Epithelial cell of prostate (primary cell): Measurements from ENCODE around the gene GSTM2.
"Not testable (repeated sequence)": the region's sequence is repeated elsewhere in the genome, so short reads cannot be mapped to it uniquely, and the experiment has no call there.

Experiments used
- DNase-seq: peaks from one replicate; pipeline ENCODE4 v3.0.0-alpha.2; 2011; ENCODE audit warnings: low read depth, low spot score
- H3K27ac ChIP-seq: fragments of 450-650 bp; 2 replicates; pipeline ENCODE4 v1.5.1; 2017; ENCODE audit warnings: mild to moderate bottlenecking

Gene GSTM2

GRCh38 chr1:109711593-109712320 is 43.9 kb downstream of the GSTM2 start, which contains the start of gene GSTM5:
GSTM5 (plus strand) TSS chr1:109712251; CDS start chr1:109712313, 62 bp downstream.
- not testable (repeated sequence) for H3K27ac ChIP-seq, DNase-seq

- H3K27ac ChIP-seq = no peak overlapping the region
- DNase-seq = no peak
Measured at GRCh38 chr1:109712321-109712864, 44.5 kb downstream of the GSTM2 start.

GRCh38 chr1:109713636-109714035 is 45.8 kb downstream of the GSTM2 start:
- no peak for DNase-seq
- H3K27ac ChIP-seq = no peak overlapping the region

- no peak for DNase-seq
- H3K27ac ChIP-seq = no peak overlapping the region
Measured at GRCh38 chr1:109714661-109715372, 47.0 kb downstream of the GSTM2 start.

GRCh38 chr1:109716121-109716520 is 48.3 kb downstream of the GSTM2 start:
- DNase-seq = no peak

GRCh38 chr1:109716570-109717090 is 48.8 kb downstream of the GSTM2 start:
- H3K27ac ChIP-seq = no peak overlapping the region
- no peak for DNase-seq

More at GRCh38 chr1:109716121-109716520, 48.3 kb downstream of the GSTM2 start:
- no peak overlapping the region for H3K27ac ChIP-seq

- peak; percentile 33 for DNase-seq
- no peak overlapping the region for H3K27ac ChIP-seq
Measured at GRCh38 chr1:109717729-109718128, 49.9 kb downstream of the GSTM2 start.

GRCh38 chr1:109718495-109718894 is 50.6 kb downstream of the GSTM2 start:
- no peak for DNase-seq
- no peak overlapping the region for H3K27ac ChIP-seq

- no peak overlapping the region for H3K27ac ChIP-seq
- no peak for DNase-seq
Measured at GRCh38 chr1:109719337-109719837, 51.5 kb downstream of the GSTM2 start.

GRCh38 chr1:109721042-109721441 is 53.2 kb downstream of the GSTM2 start:
- no peak for DNase-seq
- no peak overlapping the region for H3K27ac ChIP-seq

GRCh38 chr1:109721971-109722370 is 54.1 kb downstream of the GSTM2 start:
- no peak overlapping the region for H3K27ac ChIP-seq
- DNase-seq = no peak

- DNase-seq = no peak
- H3K27ac ChIP-seq = no peak overlapping the region
Measured at GRCh38 chr1:109722908-109723691, 55.2 kb downstream of the GSTM2 start.
